ENCODE results near the gene LZTS3.
"Not testable (repeated sequence)": the region's sequence is repeated elsewhere in the genome, so short reads cannot be mapped to it uniquely, and the experiment has no call there.

DNA sequence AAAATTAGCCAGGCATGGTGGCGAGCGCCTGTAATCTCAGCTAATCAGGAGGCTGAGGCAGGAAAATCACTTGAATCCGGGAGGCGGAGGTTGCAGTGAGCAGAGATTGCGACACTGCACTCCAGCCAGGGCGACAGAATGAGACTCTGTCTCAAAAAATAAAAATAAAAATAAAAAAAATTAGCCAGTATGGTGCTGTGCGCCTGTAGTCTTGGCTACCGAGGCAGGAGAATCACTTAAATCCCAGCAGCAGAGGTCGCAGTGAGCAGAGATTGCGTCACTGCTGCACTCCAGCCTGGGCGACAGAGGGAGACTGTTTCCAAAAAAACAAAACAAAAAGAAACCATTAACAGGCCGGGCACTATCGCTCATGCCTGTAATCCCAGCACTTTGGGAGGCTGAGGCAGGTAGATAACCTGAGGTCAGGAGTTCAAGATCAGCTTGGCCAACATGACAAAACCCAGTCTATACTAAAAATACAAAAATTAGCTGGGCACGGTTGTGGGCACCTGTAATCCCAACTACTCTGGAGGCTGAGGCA is 55.4 kb downstream of the LZTS3 start:
- TF ChIP-seq, protein P1, sequence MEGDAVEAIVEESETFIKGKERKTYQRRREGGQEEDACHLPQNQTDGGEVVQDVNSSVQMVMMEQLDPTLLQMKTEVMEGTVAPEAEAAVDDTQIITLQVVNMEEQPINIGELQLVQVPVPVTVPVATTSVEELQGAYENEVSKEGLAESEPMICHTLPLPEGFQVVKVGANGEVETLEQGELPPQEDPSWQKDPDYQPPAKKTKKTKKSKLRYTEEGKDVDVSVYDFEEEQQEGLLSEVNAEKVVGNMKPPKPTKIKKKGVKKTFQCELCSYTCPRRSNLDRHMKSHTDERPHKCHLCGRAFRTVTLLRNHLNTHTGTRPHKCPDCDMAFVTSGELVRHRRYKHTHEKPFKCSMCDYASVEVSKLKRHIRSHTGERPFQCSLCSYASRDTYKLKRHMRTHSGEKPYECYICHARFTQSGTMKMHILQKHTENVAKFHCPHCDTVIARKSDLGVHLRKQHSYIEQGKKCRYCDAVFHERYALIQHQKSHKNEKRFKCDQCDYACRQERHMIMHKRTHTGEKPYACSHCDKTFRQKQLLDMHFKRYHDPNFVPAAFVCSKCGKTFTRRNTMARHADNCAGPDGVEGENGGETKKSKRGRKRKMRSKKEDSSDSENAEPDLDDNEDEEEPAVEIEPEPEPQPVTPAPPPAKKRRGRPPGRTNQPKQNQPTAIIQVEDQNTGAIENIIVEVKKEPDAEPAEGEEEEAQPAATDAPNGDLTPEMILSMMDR (IDR thresholded peaks at IDR 0.05; ENCODE audit: insufficient read depth, low read length), result peak; percentile 55
- not testable (repeated sequence) for TF ChIP-seq POLR2AphosphoS5, GABPA (IDR thresholded peaks at IDR 0.05; ENCODE audit: low read depth)
- TF ChIP-seq, protein P2, sequence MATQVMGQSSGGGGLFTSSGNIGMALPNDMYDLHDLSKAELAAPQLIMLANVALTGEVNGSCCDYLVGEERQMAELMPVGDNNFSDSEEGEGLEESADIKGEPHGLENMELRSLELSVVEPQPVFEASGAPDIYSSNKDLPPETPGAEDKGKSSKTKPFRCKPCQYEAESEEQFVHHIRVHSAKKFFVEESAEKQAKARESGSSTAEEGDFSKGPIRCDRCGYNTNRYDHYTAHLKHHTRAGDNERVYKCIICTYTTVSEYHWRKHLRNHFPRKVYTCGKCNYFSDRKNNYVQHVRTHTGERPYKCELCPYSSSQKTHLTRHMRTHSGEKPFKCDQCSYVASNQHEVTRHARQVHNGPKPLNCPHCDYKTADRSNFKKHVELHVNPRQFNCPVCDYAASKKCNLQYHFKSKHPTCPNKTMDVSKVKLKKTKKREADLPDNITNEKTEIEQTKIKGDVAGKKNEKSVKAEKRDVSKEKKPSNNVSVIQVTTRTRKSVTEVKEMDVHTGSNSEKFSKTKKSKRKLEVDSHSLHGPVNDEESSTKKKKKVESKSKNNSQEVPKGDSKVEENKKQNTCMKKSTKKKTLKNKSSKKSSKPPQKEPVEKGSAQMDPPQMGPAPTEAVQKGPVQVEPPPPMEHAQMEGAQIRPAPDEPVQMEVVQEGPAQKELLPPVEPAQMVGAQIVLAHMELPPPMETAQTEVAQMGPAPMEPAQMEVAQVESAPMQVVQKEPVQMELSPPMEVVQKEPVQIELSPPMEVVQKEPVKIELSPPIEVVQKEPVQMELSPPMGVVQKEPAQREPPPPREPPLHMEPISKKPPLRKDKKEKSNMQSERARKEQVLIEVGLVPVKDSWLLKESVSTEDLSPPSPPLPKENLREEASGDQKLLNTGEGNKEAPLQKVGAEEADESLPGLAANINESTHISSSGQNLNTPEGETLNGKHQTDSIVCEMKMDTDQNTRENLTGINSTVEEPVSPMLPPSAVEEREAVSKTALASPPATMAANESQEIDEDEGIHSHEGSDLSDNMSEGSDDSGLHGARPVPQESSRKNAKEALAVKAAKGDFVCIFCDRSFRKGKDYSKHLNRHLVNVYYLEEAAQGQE (IDR thresholded peaks at IDR 0.05; ENCODE audit: insufficient replicate concordance, low read depth), result not testable (repeated sequence)
